HG03095 (cell line): Measurements from ENCODE around the gene PTGER1.
A peak's percentile ranks its signal among the peaks of the same experiment; 100 is the strongest.

Experiments used
- ATAC-seq: cut with Tn5 transposase; IDR thresholded peaks from one replicate; pipeline ENCODE4 v1.9.1; 2021; ENCODE audit warnings: moderate library complexity; ENCODE audit not compliant: unreplicated experiment

The PTGER1 gene

DNA sequence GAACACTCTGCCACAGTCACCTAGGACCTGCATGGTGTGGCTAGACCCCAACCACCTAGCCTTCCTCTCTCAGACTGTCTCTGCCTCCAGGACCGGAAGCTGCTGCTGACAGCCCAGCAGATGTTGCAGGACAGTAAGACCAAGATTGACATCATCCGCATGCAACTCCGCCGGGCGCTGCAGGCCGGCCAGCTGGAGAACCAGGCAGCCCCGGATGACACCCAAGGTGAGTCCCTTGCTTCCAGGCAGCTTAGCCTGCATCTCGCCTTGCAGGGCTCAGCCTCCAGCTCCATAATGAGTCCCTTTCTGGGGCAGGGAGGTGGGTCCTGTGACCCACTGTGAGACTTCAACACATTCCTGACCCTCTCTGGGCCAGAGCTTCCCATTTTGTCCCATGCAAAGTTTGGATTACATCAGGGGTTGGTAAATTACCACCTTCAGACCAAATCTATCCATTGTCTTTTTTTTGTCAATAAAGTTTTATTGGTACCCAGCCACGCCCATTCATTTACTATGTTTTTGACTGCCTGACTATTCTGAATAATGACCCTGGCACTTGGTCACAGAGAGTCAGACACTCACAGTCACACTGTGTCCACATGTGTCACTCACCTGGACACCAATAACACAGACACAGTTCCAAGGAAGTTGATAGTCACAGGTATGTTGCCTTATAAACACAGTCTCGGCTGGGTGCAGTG lies 28.7 kb downstream of the PTGER1 start:
- ATAC-seq: no peak

DNA sequence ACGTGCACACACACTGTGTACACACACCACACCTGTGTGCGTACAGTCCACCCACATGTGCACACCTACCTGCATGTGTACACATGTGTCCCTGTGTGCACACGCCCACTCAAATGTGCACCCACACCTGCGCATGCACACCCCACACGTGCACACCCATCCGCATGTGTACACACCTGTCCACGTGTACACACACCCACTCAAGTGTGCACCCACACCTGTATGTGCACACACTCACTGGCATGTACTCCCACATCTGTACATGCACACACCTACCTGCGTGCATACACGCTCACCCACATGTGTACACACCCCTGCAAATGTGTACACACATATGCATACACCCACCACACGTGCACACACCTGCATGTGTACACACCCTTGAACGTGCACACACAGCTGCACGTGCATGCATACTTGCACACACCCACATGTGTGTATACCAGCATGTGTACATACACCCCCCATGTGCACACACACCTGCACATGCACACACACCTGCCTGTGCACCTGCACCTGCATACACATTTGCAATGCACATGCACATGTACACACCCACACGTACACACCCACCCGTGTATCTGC lies 31.4 kb downstream of the PTGER1 start:
- no peak for ATAC-seq

DNA sequence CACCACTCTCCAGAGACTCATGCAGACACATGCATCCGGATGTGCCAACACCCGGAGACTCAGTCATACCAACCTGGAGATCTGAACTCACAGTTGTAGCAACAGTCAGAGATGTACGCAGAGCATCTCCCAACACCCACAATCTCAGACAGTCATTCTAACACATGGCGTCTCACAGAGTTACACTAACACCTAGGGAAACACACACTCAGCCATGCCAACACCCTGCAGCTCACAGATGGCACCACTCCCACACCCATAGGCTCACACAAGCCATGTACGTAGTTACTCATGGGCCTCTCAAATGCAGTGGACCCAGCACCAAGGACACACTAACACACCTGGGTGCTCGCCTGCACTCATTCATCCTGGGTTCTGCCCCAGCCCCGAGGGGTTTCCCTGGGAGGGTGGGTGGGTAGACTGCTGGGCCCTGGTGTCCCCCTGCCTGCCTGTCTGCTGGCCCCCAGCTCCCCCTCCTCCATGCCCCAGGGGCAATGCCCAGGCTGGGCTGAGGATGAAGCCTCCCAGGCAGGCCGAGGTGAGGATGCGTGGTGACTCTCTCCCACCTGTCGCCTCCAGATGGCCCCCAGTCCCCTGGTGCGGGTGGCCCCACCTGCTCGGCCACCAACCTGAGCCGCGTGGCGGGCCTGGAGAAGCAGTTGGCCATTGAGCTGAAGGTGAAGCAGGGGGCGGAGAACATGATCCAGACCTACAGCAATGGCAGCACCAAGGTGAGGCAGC lies 32.1 kb downstream of the PTGER1 start:
- ATAC-seq: no peak

DNA sequence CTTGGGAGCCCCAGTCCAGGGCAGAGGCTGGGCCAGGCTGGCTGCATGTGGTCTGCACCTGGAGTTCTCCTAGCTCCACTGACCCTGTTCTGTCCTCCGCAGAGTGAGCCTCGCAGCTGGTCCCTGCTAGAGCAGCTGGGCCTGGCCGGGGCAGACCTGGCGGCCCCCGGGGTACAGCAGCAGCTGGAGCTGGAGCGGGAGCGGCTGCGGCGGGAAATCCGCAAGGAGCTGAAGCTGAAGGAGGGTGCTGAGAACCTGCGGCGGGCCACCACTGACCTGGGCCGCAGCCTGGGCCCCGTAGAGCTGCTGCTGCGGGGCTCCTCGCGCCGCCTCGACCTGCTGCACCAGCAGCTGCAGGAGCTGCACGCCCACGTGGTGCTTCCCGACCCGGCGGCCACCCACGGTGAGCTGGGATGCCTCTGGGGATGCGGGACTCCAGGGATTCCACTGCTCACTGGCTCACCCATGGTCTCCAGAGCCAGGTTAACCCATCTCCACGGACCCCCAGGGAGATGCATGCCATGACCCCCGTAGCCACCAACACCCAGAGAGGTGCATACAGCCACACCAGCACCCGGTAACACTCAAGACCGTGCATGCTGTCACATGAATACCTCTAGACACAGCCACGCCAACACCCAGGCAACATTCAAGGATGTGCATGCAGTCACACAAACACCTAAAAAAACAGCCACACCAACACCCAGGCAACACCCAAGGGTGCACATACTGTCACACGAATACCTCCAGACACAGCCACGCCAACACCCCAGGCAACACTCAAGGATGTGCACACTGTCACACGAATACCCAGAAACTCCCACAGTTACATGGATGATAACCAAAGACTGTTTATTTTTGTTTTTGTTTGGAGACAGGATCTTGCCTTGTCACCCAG lies 33.9 kb downstream of the PTGER1 start:
- no peak for ATAC-seq

- ATAC-seq: peak; percentile 65
Measured at GRCh38 chr19:14440049-14440448, 35.1 kb downstream of the PTGER1 start.

- ATAC-seq: no peak
Measured at GRCh38 chr19:14439014-14439413, 36.1 kb downstream of the PTGER1 start.

DNA sequence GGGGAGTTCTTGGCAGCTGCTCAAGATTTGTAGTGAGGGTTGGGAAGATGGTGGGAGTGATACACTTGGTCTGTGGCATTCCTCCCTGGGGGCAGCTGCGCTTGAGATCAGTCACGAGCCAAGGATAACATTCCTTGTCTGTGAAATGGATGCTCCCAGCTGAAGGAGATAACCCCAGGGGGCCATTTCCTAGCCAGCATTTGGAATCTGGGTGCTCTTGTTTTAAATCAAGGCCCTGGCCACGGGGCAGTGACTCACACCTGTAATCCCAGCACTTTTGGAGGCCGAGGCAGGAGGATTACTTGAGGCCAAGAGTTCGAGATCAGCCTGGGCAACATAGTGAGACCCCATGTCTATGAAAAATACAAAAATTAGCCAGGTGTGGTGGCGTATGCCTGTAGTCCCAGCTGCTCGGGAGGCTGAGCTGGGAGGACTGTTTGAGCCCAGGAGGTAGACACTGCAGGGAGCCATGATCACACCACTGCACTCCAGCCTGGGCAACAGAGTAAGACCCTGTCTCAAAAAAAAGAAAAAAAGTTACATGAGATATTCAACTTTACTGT lies 37.5 kb downstream of the PTGER1 start:
- ATAC-seq: no peak

GRCh38 chr19:14435320-14436050 lies 39.7 kb downstream of the PTGER1 start:
- ATAC-seq: no peak

DNA sequence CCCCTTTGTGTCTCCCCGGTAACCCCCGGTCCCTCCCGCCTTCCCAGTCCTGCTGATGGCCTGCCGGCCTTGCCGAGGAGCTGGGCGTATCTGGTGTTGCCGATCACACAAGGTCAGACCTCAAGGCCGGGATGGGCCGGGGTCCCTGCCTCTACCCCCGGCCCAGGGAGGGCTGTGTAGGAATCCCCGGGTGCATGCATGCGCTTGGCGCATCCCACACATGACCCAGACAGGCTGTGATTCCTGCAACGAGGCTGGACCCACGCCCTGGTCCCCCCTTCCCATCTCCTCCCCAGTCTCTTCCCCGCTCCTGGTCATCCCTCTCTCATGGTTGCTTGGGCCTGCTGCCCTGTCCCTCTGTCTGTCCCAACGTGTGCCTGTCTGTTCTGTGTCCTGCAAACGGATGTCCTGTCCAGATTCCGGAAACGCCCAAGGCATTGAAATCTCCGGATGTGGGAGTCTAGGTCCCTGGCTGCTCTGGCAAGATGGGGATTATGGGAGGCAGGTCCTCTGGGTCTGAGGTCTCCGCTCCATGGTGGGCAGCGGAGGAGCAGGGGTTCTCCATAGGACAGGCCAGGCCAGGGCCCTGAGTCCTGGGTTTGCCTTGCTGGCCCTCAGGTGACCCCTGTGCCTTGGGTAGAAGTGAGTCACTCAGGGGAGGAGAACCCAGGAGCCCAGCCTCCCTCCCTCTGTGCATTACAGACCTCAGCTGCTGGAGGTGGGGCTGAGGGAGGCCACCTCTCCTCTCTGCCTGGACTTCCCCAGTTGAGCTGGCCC lies 40.4 kb downstream of the PTGER1 start:
- ATAC-seq: no peak

DNA sequence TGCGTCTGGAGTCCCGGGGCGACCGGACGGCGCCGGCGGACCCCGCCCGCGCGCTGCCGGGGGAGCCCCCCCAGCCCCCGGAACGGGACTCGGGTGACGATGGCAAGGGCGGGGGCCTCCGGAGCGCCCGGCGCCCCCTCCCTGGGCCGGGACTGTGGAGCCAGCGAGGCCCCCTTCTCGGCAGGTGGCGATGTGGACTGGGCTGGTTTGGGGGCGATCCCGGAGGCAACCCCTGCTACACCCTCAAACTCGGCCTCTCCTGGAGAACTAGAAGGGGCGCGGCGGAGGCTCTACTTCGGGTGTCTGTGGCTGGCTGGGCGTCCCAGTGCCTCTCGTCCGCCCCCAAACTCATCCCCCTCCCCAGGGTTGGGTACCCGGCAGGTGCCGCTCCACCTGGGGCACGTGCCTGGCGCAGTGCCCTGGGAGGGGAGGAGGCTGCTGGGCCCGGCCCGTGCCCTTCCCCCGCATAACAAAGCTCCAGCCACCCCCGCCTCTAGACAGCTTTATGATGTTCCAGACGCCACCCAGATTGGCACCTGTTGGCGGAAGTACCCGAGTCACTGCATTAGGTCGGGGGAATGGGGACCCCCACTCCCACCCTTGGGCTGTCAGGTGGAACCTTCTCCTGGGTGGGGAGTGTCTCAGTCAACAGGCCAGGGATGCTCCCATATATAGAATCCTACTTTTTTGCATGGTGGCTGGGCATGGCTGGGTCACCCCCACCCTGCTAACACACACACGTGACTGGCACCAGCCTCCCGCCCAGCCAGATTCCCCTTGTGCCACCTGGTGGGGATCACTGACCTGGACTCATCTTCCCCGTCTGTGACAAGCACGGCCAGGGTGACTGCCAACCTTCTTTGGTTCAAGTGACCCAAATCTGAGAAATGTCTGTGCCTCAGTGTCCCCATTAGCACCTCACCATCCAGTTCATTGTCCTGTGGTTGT lies 41.3 kb downstream of the PTGER1 start:
- ATAC-seq: no peak

DNA sequence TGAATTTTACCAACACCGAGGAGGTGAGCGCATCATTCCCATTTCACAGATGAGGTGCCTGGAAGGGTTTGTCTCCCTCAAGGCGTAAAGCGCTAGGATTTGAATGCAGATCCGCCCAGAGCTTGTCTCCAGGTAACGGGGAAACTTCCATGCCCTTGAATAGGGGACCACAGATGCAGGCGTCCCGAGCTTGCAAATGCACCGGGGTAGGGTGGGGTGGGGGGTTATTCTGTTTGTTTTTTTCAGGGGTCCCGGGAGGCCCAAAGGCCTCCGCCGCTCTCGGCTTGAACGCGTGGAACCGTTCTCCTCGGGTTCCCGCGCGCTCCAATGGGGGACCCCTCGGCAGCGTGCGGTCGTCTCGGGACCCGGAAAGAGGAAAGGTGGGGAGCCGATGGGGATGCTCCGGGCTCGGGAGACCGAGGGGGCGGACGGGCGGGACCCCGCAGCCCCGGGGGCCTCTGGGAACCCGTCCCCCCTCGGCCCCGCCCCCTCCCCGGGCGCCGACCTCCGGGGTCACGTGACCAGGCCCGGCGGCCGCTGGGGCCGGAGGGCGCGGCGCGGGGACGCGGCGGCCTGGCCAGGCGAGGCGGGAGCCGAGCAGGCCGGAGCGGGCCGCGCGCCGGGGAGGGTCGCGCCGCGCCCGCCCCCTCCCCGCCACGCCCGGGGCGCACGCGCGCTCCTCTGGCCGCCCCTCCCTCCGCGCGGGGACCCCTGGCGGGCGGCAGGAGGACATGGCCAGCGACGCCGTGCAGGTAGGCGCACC lies 42.2 kb downstream of the PTGER1 start, which contains the start of gene PKN1:
Gene PKN1 (plus strand): TSS at position 516 of the 763 bp plus-strand sequence. CDS start 216 bp downstream, at position 732.
- ATAC-seq: no peak

GRCh38 chr19:14430712-14431111 lies 44.4 kb downstream of the PTGER1 start:
- ATAC-seq: no peak

DNA sequence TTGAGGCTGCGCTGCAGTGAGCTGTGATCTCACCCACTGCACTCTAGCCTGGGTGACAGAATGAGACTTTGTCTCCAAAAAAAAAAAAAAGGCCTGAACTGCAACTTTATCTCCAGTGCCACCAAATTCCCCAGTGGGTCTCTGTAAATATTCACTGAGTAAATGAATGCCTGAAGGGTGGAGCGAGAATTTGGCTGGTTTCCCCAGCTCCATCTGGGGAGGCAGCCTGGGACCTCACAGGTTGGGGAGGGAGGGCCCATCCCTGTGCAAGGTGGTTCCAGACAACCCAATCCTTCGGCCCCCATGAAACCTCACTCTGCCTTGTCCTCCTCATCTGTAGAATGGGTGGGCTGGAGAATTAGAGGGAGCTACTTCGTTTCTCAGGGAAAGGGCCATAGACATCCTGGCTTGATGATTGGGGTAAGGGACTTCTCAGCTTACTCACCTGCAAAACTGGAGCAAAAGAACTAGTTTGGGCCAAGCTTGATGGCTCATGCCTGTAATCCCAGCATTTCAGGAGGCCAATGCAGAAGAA lies 46.2 kb downstream of the PTGER1 start:
- ATAC-seq: no peak

GRCh38 chr19:14427461-14427860 lies 47.7 kb downstream of the PTGER1 start:
- no peak for ATAC-seq

DNA sequence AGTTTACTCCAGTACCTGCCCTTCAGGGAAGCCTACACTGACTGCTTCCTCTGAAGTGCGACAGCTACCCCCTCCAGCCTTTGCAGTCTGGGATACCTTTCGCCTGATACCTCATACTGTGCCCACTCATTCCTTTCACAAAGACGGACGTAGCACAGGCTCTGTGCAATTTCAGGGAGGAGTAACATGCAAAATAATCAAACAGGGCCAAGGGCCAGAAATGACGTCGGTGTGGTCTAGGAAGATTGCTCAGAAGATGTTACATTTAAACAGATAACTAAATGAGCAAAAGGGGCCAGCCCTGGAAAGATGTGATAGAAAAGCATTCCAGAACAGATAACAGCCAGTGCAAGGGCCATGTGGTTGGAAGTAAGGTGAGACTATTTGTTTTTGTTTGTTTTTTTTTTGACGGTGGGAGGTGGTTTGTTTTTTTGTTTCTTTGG lies 49.4 kb downstream of the PTGER1 start:
- no peak for ATAC-seq
